HG02588 (cell line): ENCODE data around the gene SLIT3.
"Not testable (repeated sequence)": the region's sequence is repeated elsewhere in the genome, so short reads cannot be mapped to it uniquely, and the experiment has no call there.

Experiments used
- ATAC-seq: cut with Tn5 transposase; IDR thresholded peaks from one replicate; pipeline ENCODE4 v1.9.1; 2021; ENCODE audit warnings: mild to moderate bottlenecking, moderate library complexity; ENCODE audit not compliant: unreplicated experiment

Gene SLIT3

DNA sequence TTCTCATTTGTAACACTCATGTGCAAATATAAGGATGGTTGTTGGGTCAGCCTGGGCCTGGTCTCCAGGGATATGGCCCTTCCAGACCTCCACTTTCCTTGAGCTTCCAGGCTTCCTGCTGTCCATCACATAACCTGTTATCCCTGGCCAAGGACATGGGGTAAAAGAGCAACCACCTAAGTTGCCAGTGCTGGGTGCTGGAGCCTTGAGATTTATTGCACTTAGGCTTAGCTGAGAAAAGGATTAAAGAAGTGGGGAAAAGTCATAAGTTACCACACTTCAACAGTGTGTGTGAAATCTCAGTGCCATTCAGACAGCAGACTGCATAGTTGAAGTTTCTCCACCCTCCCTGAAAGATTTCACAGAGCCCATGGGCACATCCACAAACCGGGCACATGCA, 663.1 kb downstream of the SLIT3 start:
- ATAC-seq: no peak

DNA sequence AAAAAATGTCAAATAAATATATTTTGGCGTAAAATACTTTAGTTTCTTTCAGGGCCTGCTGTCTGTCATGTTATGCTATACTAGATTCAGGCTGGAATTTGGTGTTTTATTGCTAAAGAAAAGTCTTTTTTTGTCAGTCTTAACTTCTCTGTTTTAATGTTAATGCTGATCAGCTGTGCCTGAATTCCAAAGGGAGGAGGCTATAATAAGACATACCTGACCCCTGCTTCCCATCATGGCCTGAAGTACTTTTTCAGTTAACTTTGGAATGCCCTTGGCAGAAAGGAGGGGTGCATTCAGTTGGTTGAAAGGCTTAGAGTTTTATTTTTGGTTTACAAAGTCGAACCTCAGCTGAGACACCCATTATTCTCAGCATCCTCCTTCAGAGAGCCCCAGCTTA, 663.7 kb downstream of the SLIT3 start:
- ATAC-seq: no peak

DNA sequence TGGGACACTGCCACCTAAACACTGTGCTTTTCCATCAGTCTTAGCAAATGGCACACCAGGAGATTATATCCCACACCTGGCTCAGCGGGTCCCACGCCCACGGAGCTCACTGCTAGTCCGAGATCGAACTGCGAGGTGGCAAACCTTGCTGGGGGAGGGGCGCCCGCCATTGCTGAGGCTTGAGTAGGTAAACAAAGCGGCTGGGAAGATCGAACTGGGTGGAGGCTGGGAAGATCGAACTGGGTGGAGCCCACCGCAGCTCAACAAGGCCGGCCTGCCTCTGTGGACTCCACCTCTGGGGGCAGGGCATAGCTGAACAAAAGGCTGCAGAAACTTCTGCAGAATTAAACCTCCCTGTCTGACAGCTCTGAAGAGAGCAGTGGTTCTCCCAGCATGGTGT, 670.0 kb downstream of the SLIT3 start:
- not testable (repeated sequence) for ATAC-seq

DNA sequence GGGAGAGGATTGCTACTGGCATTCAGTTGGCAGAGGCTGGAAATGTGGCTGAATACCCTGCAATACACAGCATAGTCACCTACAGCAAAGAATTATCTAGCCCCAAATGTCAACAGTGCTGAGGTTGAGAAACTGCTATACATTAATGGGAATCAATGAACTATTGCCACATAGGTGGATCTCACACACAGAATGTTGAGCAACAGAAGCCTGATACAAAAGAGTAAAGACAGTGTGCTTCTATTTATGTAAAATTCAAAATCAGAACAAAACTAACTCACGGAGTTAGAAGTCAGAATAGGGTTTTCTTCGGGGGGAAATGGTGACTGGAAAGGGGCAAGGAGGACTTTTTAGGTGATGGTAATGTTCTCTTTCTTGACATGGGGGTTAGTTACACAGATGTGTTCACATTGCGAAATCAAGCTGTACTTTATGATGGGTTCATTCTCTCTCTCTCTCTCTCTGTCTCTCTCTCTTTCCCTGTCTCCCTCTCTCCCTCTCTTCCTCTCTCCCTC, 676.0 kb downstream of the SLIT3 start:
- ATAC-seq: no peak

DNA sequence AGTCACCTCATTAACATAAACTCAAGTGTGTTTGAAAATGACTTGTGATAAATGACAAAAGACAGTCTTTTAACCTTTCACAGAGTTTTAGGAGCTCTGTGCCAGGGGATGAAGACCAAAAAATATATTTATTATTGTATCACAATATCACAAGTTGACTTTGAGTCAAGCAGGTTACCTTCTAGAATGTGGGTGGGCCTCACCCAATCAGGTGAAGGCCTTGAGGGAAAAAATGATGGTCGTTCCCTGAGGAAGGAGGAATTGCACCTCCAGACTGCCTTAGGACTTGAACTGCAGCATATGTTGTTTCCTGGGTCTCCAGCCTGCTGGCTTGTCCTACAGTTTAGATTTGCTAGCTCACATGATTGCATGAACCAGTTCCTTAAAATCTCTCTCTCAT, 680.1 kb downstream of the SLIT3 start:
- no peak for ATAC-seq

DNA sequence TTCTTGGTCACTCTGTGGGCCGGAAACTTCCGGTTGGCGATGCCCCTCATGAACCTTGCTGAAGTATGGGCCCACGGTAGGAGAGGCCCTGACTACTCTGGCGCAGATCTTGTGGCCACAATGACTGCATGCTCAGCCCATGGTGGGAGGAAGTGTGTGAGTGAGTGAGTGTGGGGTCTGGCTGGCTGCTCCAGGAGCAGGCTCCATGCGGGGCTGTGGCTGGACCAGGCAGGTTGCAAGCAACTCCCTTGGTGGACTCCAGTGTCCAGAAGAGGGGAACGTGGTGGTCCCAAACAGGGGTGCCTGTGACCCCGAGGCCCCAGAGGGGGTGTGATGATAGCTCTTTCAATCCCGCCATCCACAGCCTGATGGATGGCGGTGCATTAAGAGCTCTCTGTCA, 686.3 kb downstream of the SLIT3 start:
- ATAC-seq: no peak

DNA sequence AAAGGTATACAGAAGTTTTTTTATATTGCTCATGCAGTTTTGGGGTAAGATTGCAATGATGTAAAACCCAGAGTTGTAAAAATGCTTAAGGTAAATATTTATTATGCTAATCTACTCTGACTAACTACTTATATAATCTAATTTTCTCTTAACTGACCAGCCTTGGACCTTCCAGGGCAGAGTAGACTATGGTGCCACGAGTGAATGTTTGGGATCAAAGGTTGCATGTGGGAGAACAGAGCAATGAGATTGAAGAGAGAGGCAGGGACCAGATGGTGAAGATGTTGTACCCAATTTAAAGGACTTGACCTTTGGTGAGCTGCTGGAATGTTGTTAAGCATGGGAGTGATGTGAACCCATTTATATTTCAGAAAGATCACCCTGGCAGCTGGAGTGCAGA, 686.9 kb downstream of the SLIT3 start:
- ATAC-seq: no peak

DNA sequence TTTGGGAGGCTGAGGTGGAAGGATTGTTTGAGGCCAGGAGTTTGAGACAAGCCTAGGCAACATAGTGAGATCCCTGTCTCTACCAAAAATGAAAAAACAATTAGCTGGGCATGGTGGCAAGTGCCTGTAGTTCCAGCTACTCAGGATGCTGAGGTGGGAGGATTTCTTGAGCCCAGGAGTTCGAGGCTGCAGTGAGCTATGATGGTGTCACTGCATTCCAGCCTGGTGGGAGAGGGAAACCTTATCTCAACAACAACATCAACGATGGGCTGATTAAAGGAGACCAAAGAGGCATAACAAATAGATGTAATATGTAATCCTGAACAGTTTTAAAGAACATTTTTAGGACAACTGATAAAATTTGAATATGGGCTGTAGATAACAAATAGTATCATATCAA, 687.5 kb downstream of the SLIT3 start:
- ATAC-seq: no peak

DNA sequence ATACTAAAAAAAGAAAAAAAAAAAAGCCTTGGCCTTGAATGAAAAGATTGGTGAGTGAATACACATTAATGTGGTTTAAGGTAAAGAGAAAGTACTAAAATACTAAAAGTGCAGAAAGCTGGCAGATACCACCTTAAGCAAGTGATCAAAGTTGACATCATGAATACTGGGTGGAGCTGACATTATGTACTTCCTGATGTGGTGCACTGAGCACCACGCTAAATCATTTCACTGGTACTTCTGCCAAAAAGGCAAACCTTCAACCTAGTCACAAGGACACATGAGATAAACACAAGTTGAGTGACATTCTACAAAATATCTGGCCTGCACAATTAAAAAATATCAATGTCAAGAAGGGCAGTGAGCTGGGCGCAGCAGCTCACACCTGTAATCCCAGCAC, 687.9 kb downstream of the SLIT3 start:
- no peak for ATAC-seq

DNA sequence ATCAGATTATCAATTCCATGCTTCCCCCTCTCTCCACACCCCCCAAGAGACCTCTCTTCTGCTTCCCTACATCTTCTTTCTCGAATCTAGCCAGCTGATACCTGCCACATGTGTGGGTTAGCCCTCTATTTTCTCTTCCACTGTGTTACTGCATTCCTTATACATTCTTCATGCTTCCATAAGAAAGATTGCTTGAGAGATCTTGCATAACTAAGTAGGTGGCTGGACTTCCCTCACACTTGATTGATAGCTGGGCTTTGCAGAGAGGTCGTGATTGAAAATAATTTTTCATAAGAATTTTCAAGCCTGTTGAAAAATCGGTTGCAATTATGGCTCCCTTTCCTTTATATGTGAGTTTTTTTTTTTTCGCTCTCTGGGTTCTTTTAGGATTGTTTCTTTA, 688.8 kb downstream of the SLIT3 start:
- no peak for ATAC-seq
